ENCODE measurements around the gene GCLM. TPM values are rescaled to one million over a fixed set of nuclear protein-coding genes. Genes with fewer than 3 reads are reported as not detected.
A peak's percentile ranks its signal among the peaks of the same experiment; 100 is the strongest.

The GCLM gene
- total RNA-seq, 1 donor: 27.5 TPM

DNA sequence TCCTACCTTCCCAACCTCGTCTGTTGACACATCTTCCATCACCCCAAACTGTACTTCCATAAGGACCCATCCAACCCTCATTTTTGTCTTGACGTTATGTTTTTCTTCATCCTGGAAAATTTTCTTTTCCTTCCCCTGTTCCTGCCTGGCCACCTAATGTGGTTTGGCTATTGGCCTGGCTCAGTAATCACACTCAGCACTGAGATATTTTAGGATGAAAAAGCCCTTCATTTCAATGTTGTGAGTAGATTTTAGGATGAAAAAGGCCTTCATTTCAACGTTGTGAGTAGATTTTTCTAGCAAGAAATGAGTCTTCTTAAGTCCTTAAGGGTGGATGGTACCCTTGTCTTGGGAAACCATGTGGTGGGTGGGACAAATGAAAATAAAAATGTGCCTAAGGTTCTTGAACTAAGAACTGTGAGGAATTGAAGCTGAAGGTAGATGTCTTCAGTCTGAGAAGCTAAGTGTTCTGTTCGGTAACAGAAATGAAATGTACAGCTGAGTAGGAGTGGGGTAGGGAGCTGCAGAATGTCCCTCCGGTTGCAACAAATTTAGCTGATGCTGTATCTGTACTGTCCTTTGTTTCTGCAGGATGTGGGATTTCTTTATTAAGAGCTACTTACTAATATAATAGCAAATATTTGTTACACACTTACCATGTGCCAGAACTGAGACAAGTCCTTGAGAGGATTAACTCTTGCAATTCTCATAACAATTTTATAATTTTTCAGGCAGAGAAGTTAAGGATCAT, 66.3 kb downstream of the GCLM start:
- H3K4me2 ChIP-seq (ENCODE audit: insufficient read depth, low read length): peak overlapping the region; percentile 26
- no peak overlapping the region for H2AFZ ChIP-seq (ENCODE audit: low read length)
- H3K27ac ChIP-seq (ENCODE audit: low read depth, low read length): peak overlapping the region; percentile 44

DNA sequence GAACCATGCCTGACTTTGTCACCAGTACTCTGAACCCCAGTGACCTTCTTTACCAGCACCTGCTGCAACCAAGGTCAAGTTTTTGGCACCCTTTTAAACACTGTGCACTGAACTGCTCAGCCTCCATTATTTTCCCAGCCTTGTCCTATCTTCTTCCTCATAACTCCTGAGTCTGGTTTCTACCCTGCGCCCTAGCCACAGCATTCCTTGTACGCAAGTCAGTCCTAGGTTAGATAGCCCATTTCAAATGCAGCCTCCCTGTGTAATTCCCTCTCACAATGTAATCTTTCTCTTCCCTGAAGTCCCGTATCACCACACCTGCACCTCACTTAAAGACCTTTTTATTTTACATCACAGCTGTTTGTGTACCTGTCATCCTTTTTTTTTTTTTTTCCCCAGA, 67.5 kb downstream of the GCLM start:
- Histone ChIP-seq H3K36me3 (ENCODE audit: insufficient read depth, low read length) (no peaks in the 10 kb centered on the region), H3K27me3 (ENCODE audit: insufficient read depth, low read length) (no peaks in the 10 kb centered on the region), H2AFZ (ENCODE audit: low read length) (no peak overlapping the region), H3K27ac (ENCODE audit: low read depth, low read length) (no peak overlapping the region), H3K4me3 (ENCODE audit: insufficient read depth, low read length) (no peak overlapping the region), H3K79me2 (ENCODE audit: insufficient read depth, low read length) (no peaks in the 10 kb centered on the region), H4K20me1 (ENCODE audit: insufficient read depth, low read length) (no peaks in the 10 kb centered on the region), H3K4me2 (ENCODE audit: insufficient read depth, low read length) (no peak overlapping the region), H3K4me1 (ENCODE audit: insufficient read depth, low read length) (peaks cover 49% of the 10 kb centered on the region), H3K9me3 (ENCODE audit: low read depth, low read length) (no peaks in the 10 kb centered on the region)
- DNase-seq (ENCODE audit: insufficient read length, low spot score, missing footprints): no peak
- TF ChIP-seq, protein P1, sequence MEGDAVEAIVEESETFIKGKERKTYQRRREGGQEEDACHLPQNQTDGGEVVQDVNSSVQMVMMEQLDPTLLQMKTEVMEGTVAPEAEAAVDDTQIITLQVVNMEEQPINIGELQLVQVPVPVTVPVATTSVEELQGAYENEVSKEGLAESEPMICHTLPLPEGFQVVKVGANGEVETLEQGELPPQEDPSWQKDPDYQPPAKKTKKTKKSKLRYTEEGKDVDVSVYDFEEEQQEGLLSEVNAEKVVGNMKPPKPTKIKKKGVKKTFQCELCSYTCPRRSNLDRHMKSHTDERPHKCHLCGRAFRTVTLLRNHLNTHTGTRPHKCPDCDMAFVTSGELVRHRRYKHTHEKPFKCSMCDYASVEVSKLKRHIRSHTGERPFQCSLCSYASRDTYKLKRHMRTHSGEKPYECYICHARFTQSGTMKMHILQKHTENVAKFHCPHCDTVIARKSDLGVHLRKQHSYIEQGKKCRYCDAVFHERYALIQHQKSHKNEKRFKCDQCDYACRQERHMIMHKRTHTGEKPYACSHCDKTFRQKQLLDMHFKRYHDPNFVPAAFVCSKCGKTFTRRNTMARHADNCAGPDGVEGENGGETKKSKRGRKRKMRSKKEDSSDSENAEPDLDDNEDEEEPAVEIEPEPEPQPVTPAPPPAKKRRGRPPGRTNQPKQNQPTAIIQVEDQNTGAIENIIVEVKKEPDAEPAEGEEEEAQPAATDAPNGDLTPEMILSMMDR (IDR thresholded peaks at IDR 0.05; ENCODE audit: extremely low read depth, low read depth, low read length): no peak

More for the DNA sequence above, 66.3 kb downstream of the GCLM start:
- Histone ChIP-seq H3K4me3 (ENCODE audit: insufficient read depth, low read length) (no peak overlapping the region), H3K36me3 (ENCODE audit: insufficient read depth, low read length) (no peaks in the 10 kb centered on the region), H4K20me1 (ENCODE audit: insufficient read depth, low read length) (no peaks in the 10 kb centered on the region), H3K27me3 (ENCODE audit: insufficient read depth, low read length) (no peaks in the 10 kb centered on the region), H3K79me2 (ENCODE audit: insufficient read depth, low read length) (no peaks in the 10 kb centered on the region), H3K4me1 (ENCODE audit: insufficient read depth, low read length) (peaks cover 49% of the 10 kb centered on the region), H3K9me3 (ENCODE audit: low read depth, low read length) (no peaks in the 10 kb centered on the region)
- TF ChIP-seq, protein P1 (IDR thresholded peaks at IDR 0.05; ENCODE audit: extremely low read depth, low read depth, low read length): no peak
- DNase-seq (ENCODE audit: insufficient read length, low spot score, missing footprints): peak; percentile 50

DNA sequence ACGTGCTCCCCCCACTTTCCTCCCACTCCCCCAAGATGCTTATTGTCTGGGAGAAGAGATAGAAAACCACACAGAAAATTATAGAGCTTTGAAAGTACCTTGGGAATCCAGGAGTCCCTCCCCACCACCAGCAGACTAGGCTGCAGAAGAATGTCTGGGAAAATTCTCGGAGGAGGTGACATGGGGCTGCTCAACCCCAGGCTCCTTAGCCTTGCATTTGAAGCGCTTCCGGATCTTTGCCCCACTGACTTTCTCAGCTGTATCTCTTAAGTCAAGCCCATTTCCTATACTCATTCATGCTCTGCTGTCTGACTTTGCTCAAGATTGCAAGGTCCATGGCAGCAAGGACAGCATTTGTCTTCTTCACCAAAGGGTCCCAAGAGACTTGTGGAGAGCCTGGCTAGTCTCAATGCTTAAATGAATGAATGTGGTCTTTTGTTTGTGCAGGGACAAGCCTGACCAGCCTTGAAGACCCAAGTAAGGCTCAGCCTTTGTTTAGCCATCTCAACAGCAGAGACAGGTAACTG, 68.2 kb downstream of the GCLM start:
- Histone ChIP-seq H3K9me3 (ENCODE audit: low read depth, low read length) (no peaks in the 10 kb centered on the region), H3K4me2 (ENCODE audit: insufficient read depth, low read length) (no peak overlapping the region), H2AFZ (ENCODE audit: low read length) (no peak overlapping the region), H3K4me3 (ENCODE audit: insufficient read depth, low read length) (no peak overlapping the region), H3K36me3 (ENCODE audit: insufficient read depth, low read length) (no peaks in the 10 kb centered on the region), H3K27me3 (ENCODE audit: insufficient read depth, low read length) (no peaks in the 10 kb centered on the region), H3K4me1 (ENCODE audit: insufficient read depth, low read length) (peaks cover 48% of the 10 kb centered on the region), H3K27ac (ENCODE audit: low read depth, low read length) (no peak overlapping the region), H3K79me2 (ENCODE audit: insufficient read depth, low read length) (no peaks in the 10 kb centered on the region), H4K20me1 (ENCODE audit: insufficient read depth, low read length) (no peaks in the 10 kb centered on the region)
- DNase-seq (ENCODE audit: insufficient read length, low spot score, missing footprints): no peak
- TF ChIP-seq, protein P1 (IDR thresholded peaks at IDR 0.05; ENCODE audit: extremely low read depth, low read depth, low read length): no peak

DNA sequence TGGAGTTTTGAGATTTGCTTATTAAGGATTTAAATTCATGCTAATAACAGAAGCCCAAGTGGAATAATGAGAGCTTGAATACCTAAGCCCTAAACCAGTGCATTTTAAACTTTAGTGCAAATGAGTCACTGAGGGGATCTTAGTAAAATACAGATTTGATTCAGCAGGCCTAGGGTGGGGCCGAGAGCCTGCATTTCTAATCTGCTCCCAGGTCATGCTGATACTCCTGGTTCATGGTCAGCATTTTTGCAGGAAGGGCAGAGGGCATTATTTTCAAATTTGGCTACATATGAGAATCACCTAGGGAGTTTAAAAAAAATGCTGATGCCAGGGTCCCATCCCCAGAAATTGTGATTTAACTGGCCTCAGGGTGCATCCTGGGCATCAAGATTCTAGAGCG, 69.5 kb downstream of the GCLM start:
- Histone ChIP-seq H3K27me3 (ENCODE audit: insufficient read depth, low read length) (no peaks in the 10 kb centered on the region), H3K36me3 (ENCODE audit: insufficient read depth, low read length) (no peaks in the 10 kb centered on the region), H3K4me2 (ENCODE audit: insufficient read depth, low read length) (peak overlapping the region; percentile 8), H4K20me1 (ENCODE audit: insufficient read depth, low read length) (no peaks in the 10 kb centered on the region), H3K27ac (ENCODE audit: low read depth, low read length) (peak overlapping the region; percentile 44), H3K79me2 (ENCODE audit: insufficient read depth, low read length) (no peaks in the 10 kb centered on the region), H3K9me3 (ENCODE audit: low read depth, low read length) (no peaks in the 10 kb centered on the region), H2AFZ (ENCODE audit: low read length) (no peak overlapping the region), H3K4me3 (ENCODE audit: insufficient read depth, low read length) (no peak overlapping the region), H3K4me1 (ENCODE audit: insufficient read depth, low read length) (peaks cover 37% of the 10 kb centered on the region)
- TF ChIP-seq, protein P1 (IDR thresholded peaks at IDR 0.05; ENCODE audit: extremely low read depth, low read depth, low read length): no peak
- DNase-seq (ENCODE audit: insufficient read length, low spot score, missing footprints): peak; percentile 83
